ENCODE measurements around the gene ZNF407.

Gene ZNF407

DNA sequence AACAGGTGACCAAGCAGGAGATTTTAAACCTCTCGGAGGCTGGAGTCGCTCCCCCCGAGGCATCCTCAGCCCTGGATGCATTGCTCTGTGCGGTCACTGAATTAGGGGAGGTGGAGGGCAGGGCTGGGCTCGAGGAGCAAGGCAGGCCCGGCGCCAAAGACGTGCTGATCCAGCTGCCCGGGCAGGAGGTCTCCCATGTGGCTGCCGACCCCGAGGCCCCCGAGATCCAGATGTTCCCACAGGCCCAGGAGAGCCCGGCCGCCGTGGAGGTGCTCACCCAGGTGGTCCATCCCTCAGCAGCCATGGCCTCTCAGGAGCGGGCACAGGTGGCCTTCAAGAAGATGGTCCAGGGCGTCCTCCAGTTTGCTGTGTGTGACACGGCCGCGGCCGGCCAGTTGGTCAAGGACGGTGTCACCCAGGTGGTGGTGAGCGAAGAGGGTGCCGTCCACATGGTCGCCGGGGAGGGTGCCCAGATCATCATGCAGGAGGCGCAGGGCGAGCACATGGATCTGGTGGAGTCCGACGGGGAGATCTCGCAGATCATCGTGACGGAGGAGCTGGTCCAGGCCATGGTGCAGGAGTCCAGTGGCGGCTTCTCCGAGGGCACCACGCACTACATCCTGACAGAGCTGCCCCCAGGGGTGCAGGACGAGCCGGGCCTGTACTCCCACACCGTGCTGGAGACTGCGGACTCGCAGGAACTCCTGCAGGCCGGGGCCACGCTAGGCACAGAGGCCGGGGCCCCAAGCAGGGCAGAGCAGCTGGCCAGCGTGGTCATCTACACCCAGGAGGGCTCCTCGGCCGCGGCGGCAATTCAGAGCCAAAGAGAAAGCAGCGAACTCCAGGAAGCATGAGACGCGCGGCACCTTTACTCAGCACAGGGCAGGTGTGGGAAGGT is 466.2 kb downstream of the ZNF407 start:
- no peak for DNase-seq

DNA sequence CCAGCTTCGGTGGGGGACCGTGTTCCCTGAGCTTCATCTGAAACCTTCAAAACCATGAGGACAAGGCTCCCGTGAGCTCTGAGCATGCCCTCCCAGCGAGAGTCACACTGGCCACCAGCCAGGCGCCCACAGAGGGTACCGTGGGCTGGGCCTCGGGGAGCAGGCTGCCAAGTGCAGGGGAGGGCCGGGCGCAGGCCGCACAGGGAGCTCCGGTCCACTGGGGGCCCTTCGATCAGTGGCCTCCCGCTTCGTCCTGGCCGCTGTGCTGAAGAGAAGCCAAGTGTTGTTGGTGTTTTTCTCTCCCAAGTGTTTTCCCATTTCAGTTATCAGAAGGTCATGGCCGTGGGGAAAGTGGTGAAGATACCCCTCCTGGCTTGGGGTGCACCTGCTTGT is 466.8 kb downstream of the ZNF407 start:
- DNase-seq = no peak

DNA sequence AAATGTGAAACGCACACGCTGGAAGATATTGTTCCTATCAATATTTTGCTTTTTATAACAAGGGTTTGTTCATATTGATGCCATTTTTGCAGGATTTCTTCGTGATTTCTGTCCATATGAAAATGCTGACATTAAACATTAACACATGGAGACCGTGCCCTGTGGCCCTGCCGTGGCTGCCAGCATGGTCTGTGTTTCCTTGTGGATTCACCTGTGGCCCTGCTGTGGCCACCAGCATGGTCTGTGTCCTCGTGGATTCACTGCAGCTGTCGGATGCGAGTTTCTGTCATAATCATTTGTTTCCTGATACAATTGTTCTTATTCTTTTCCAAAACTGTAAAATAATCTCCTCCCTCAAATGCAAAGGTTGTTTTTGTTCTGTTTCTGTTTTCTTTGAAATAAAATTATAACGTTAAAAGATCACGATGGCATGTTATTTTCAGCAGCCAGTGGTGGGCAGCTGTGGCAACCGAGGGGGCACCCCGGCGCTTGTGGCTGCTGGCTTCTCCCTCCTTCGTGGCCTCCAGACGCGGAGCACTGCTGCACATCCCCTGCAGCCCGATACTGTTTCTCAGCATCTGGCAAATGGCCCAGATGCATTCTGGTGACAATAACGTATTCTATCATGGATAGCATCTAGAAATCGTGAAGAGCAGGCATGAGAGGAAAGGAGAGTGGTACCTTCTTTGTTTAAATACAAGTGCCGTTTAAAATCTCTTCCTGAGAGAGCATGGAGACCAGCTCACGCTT is 467.8 kb downstream of the ZNF407 start:
- DNase-seq = no peak

DNA sequence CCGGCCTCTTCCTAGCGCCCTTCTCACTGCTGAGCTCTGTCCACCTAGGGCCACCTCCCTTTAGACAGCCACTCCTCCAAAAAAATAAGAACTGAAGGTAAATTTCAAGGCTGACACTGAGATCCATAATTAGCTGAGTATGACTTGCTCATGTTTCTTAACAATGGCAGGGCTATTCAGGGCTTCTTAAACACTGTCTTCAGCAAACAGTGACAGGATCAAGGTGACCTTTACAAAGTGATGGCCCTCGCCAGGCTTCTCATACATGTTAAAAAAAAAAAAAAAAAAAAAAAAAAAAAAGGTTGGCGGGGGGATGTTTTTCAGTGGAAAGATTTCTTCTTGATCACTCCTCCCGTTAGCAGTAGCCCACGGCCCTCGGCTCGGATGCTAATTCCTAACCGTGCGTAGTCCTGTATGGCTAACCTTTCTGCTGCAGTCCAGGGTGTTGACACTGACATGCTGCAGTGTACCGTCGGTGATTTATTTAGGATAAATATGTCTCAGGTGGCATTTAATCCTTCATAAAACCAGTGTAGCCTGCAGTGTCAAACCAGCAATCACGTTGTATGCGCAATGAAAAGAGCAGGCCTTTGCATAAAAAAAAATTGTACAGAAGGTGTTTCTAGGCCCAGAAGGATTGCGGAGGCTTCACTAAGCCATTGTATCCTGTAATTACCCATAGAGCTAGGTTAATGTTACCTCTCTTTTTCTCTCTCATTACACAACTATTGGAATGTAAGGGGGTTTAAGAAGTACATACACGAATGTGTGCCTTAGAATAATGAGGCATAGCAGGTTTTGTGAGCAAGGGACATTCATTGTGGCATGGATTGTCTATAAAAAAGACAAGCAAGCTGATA is 468.6 kb downstream of the ZNF407 start:
- DNase-seq = no peak

DNA sequence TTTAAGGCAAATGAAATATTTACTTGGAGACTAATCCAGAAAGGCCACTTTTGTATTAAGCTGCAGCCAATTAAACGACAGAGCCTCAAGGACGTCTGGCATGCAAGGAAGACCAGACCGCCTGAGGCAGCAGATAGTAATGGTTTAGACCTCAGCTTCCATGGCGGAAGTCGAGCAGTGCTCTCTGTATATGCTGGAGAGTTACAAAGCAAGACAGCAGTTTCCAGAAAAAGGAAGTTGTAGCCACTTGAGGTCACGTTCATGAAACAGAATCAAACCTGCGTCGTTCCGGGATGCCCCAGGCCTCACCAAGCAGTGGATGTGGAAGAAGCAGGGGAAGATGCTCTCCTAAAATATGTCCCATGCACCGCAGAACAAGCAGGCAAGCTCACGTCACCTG is 469.3 kb downstream of the ZNF407 start:
- no peak for DNase-seq

DNA sequence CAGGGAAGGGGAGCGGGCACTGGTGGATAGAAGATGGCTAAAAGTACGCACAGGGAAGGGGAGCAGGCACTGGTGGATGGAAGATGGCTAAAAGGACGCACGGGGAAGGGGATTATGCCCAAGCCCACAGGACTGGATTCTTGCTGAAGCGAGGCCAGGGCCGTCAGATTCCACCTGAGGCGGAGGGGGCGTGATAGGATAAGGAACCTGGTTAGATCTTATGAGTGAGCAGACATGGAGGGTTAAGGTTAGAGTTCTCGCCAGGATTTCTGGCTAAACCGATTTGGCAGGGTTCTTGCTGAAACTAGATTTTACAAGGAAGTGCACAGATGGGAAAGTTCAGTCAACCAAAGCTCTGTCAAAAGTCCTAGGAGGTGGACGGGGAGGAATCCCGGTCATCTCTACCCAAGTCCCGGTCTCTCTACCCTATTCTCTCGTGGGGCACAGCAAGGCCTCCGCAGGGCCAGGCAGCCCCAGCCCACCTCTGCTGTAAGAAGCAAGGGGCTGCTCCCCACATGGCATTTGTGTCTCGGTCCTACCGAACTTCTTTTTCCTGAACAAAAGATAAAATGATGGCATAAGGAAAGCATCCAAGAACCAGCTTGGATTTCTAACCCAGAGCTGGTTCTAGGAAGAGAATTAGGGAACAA is 470.5 kb downstream of the ZNF407 start:
- no peak for DNase-seq

DNA sequence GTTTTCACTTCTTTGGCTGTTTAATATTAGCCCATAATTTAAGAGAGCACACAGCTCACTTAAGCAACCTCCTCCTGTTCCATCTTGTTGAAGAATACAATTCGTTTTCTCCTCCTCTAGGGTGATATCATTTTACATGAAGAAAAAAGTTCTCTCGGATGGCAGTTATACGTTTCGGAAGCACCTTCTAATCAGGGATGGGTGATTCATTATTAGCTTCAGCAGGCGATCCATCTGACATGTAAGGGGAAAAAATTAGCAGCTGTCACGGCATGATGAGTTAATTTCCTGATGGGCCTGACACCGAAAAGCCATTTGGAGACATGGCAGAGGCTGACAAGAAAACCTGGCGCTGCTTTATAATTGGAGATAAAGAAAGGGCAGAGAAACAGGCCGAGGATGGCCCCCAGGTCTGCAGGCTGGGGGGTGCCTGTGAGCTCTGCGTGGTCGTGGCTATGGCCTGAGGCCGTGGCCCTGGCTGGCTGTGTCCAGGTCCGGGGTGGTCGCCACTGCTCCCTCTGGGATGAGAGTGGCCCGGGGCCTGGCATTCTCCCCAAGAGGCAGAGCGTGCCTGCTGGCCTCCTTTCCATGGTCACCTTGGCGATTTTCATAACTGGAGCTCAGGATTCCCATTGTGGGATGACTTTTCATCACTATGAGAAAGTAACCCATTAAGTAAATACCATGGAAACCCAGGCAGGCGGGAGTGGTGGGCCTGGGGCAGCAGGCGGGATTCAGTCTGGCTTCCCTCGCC is 471.2 kb downstream of the ZNF407 start:
- DNase-seq = no peak

DNA sequence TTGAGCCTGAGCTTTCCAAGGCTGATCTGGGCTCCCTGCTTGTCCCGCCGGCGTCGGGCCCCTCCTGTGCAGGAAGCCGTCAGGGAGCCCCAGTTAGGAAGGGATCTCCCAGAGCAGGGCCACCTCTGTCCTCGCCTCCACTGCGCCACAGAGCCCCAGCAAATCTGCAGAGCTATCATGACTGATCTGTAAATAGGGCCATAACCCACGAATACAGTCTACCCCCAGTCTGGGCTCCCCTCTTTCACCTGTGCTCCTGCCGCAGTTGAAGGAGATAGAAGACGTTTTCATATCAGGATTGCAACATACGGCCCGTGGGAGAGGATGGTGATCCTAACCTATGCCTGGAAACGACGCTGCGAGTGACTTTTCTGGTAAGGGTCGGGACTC is 472.6 kb downstream of the ZNF407 start:
- no peak for DNase-seq

DNA sequence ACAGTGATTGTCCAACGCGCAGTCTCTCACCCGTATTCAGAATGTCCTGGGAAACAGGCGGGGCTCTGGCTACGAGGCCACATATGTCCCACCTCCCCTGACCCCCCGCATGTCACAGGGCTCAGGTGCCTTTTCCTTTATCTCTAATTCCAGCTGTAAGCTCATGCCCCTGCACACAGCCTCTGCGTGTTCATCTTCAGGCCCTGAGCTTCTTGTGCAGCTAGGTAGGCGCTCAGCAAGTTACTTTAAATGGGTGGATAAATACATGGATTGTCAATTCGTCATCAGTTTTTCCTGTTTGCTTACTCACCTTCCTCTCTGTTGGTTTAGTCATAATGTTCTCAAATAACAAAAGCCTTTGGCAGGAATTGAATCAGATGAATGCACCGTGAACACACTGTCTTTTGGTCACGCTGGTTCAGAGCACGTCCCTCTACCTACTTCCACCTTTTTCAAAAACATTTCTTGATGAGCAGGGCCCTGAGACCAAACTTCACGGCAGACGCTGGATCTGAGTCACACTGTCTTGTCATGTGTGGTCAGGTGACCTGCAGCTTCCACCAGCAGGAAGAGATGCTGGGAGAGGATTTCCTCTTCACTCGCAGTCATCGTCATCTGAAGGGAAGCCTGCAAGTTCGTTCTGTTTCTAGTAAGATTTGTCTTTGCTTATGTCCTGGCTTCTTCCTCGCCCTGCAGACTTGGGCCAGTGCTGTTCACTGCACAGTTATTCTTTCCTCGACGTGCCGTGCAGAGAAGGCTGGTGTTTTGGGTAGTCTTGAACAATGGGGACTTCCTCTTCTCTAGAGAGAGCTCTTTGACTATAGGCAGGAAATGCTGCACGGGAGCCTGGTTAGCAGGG is 473.2 kb downstream of the ZNF407 start:
- DNase-seq = peak; percentile 67

DNA sequence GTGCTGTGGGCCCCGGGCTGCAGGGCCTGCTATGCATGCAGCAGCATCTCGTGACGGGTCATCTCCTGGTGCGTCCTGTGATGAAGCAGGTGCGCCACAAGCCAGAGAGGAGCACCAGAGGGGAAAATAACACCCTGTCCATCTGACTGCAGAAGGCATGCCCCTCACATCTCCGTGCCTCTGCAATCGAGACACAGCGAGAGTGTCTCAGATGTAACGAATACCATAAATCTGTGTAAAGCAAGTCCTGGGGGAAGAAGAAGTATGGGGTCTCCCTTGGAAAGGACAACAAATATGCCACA is 473.8 kb downstream of the ZNF407 start:
- DNase-seq = no peak

DNA sequence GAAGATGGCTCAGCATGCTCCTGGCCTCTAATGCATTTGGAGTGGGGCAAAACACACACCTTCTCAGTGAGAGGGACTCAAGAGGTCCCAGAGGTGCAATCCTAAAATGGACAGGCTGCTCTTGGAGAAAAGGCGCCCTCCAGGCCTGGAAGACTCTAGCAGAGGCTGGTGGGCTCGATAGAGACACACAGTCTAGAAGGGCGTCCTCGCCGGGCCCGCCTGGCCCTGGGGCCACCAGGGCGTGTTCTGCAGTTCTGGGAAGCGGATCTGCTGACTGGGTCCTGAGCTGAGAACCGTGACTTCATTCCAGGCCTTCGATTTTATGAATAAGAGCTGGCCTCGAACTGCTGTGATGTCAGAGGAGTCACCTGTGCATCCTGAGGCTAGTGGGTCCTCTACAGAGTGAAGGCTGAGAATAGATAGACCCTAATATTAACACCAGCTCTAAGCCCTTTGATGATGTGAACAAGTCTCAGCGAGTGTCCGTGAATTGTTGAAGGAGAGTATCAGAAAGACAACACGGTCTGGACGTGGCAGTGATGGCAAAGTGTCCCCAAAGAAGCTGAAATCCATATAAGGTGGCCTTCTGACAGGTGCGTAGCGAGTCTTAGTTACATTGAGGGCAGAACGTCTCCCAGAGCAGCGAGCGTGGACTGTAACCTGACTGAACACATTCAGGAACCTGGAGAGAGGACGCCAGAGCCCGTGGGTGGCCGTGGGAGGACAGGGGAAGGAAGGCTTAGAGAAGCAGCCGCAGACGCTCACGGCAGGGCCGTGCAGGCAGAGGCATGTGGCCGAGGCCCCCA is 474.4 kb downstream of the ZNF407 start:
- DNase-seq = no peak

DNA sequence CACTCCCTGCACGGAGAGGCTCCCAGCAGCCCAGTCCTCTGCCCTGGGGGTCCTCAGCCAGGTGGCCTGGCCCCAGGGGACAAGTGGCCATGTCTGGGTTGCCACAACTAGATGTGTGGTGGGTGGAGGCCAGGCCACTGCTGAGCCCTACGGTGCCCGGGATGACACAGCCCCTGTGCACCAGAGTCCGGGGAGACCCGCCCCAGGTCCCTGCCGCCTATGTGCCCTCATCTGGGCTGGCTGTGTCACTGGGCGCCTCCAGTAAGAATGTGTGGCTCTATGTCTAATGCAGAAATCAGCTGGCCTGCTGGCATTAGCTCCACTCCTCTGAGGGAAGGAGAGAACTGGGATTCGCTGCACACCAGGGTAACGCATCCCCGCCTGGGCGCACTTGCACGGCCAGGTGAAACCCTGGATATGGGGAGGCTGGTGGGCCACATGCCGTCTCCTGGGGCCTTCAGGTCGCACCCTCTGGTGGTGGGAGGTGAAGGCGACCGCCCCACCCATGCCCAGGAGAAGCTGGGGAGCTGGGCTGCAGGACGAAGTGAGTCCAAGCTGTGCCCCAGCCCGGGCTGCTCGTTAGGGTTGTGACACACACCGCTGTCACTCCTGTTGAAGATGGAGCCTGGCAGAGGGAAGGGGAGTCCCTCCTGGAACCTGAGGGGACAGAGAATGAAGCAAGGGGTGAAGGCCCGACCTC is 475.2 kb downstream of the ZNF407 start:
- no peak for DNase-seq

DNA sequence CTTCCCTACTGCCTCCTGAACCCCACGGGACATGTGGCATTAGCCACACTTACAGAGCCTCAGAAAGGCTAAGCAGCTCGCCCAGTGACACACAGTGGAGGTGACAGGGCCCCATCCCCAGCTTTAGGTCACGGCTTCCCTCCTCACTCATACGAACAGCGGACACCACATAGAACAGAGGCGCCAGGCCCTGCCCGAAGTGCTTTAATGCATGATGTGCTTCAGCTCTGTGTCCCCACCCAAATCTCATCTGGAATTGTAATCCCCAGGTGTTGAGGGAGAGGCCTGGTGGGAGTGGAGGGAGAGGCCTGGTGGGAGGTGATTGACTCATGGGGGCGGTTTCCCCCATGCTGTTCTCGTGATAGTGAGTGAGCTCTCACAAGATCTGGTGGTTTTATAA is 476.0 kb downstream of the ZNF407 start:
- no peak for DNase-seq

DNA sequence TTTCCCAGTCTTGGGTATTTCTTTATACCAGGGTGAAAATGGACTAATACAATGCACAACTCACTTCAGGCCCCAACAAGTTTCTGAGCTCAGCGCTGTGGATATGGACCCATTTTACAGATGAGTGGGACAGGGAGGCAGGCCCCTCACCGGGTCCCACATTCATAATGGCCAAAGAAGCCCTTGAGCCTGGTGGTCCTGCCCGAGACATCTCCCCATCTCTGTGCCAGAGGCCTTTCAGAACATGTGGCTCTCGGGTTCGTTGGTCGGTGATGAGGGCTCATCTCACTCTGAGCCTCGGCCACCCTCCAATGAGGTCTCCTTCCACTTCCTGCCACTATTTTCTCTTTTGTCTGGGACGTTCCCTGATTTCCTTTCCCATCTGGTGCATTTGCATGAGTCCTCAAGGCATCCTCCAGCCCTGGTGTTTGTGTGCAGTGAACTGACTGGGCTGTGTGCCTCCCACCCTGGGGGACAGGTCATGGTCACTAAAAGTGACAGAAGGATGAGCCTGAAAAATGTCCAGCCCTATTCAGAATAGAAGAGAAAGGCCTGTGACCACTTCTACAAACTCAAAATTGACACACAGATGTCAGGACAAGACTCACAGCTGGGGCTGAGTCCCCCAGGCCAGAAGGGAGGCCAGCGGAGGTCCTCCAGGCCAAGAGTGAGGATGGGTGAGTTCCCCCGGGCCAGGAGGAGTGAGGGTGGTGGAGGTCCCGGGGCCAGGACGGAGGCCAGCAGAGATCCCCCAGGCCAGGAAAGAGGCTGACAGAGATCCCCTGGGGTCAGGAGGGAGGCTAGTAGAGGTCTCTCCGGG is 476.7 kb downstream of the ZNF407 start:
- DNase-seq = no peak

DNA sequence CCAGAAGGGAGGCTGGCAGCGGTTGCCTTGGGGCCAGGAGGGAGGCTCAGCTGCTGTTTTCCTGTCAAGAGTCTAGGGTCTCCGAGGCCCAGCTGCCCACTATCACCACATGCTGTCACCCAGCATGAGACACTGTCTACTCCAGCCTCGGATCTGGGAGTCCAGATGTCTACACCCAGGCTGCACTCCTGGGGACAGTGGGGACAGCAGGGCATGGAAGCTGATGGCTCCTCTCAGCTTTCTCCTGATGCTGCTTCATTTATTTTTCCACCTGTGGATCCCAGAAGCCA is 477.3 kb downstream of the ZNF407 start:
- DNase-seq = no peak

DNA sequence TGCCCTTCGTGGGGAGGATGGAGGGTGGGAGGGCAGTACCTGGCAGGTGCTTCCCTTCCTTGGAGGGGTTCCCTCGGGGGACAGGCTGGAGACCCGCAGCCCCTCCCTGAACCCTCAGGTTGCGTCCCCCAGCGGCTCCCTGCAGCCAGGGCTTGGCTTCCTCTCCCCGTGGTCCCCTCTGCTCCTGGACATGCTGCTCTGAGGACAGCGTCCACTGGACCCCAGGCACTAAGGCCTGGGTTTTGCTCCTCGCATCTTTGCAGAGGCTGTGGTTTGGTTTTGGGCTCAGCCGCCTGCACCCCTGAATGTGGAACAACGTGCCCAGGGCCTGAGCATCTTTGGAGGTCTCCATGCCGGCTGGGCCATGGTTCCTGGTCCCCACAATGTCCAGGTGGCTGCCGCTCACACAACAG is 477.8 kb downstream of the ZNF407 start:
- no peak for DNase-seq

DNA sequence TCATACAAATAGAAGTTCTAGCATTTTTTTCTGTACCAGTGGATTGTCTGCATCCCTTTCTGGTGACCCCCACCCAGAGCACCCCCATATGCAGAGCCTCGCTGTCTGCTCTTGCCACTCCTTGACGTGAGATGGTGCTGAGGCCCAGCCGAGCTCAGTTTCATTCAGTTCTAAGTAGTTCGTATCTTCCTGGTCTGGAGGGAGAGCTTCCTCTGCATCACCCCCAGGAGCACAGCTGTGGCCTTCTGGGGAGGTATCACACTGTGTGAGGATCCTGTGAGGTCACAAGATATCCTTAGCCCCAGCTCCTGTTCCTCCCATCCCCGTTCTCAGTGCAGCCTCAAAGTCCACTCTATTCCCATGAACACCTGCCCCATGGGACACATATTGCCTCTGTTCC is 478.6 kb downstream of the ZNF407 start:
- DNase-seq = no peak

DNA sequence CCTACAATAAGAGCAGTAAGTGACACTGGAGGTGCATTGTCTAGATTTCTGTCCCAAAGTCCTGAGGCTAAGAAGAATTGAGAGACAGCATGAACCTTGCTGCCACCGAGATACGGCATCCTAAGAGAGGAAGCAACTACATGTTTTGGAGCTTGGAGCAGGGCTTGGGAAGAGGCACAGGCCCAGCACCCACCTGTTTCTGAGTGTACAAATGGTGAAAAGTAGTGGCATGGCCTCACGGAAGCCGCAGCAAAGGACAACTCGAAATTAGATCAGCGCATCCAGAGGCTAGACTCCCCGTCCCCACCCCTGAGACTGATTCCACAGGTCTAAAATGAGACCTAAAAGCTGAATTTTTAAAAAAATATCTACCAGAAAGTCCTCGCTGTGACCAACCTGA is 483.8 kb downstream of the ZNF407 start:
- DNase-seq = no peak

DNA sequence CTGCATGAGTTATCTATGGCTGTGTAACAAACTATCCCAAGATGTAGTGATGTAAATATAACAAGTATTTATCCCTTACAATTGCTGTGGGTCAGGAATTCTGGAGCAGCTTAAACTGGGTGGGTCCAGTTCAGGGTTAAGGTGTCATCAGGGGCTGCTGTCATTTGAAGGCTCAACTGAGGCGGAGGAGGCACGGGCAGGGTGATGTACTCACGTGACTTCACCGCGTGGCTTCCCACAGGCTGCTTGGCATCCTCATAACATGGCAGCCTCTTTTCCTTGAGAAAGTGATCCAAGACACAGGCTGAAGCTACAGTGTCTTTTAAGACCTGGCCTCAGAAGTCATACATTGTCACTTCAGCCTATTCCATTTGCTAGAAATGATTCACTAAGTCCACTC is 485.5 kb downstream of the ZNF407 start:
- no peak for DNase-seq

Measured in stimulated activated naive CD4-positive, alpha-beta T cell treated with Interleukin-2 at 50 U/mL for 16 hours (primary cell).